ENCODE data around the gene DGKD. TPM values are rescaled to one million over a fixed set of nuclear protein-coding genes. Genes with fewer than 3 reads are reported as not detected.

DGKD gene
- total RNA-seq, 1 experiment from 2014 or later, result 105 TPM

DNA sequence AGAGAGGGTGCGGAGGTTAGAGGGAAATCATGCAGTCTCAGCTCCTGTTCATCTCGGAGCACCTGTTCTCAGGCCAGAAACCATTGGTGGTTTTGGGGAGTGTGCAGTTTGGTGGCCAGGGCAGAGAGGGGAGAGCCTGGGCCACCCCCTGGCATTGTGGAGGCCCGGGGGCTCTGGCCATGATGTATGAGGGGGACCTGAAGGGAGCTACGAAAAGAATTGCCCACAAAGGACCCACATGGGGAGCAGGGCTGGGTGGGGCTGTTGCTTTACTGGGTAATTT is 87.7 kb downstream of the DGKD start:
- Histone ChIP-seq H3K9me3 (no peaks in the 10 kb centered on the region), H3K36me3 (ENCODE audit: control insufficient read depth, insufficient read depth, low read length) (no peaks in the 10 kb centered on the region; the same call in 1 of the 2 replicates), H3K27me3 (replicated peaks; ENCODE audit: control insufficient read depth, insufficient read depth, low read length) (no peaks in the 10 kb centered on the region), H3K4me3 (ENCODE audit: low read depth, low read length) (no peak overlapping the region), H3K4me1 (no peaks in the 10 kb centered on the region)
- intact Hi-C loops (cut with micrococcal nuclease; ENCODE audit: unreplicated experiment), result loop anchor here (10.0 kb wide), 1 partner anchor 87 kb away; the partner anchor contains the start of gene DGKD
- Mint-ChIP-seq H3K27ac (ENCODE audit: unreplicated experiment) (no peak overlapping the region), H3K9me3 (ENCODE audit: unreplicated experiment) (no peaks in the 10 kb centered on the region), H3K4me1 (ENCODE audit: low read depth, unreplicated experiment) (no peaks in the 10 kb centered on the region), H3K4me3 (ENCODE audit: unreplicated experiment) (no peak overlapping the region), H3K36me3 (ENCODE audit: insufficient read depth, unreplicated experiment) (peaks cover 84% of the 10 kb centered on the region), H3K27me3 (ENCODE audit: insufficient read depth, unreplicated experiment) (no peaks in the 10 kb centered on the region)
- DNase-seq, result no peak
- TF ChIP-seq, protein P1, sequence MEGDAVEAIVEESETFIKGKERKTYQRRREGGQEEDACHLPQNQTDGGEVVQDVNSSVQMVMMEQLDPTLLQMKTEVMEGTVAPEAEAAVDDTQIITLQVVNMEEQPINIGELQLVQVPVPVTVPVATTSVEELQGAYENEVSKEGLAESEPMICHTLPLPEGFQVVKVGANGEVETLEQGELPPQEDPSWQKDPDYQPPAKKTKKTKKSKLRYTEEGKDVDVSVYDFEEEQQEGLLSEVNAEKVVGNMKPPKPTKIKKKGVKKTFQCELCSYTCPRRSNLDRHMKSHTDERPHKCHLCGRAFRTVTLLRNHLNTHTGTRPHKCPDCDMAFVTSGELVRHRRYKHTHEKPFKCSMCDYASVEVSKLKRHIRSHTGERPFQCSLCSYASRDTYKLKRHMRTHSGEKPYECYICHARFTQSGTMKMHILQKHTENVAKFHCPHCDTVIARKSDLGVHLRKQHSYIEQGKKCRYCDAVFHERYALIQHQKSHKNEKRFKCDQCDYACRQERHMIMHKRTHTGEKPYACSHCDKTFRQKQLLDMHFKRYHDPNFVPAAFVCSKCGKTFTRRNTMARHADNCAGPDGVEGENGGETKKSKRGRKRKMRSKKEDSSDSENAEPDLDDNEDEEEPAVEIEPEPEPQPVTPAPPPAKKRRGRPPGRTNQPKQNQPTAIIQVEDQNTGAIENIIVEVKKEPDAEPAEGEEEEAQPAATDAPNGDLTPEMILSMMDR (IDR thresholded peaks at IDR 0.05; ENCODE audit: insufficient read depth in 1 of 2, low read depth in 1 of 2, low read length in 1 of 2, severe bottlenecking in 1 of 2, unreplicated experiment in 1 of 2), result no peak
- CTCF ChIA-PET, result no interaction called here
- POLR2A ChIA-PET, result no interaction called here
- BruUV-seq (replicated peaks), result no TSS peak

GRCh38 chr2:233443511-233444183 is 89.4 kb downstream of the DGKD start:
- BruUV-seq (replicated peaks), result no TSS peak
- H3K27me3 Mint-ChIP-seq (ENCODE audit: insufficient read depth, unreplicated experiment), result no peaks in the 10 kb centered on the region
- no peak overlapping the region for H3K4me3 Mint-ChIP-seq (ENCODE audit: unreplicated experiment)
- peaks cover 7% of the 10 kb centered on the region for H3K4me1 Mint-ChIP-seq (ENCODE audit: low read depth, unreplicated experiment)
- POLR2A ChIA-PET, result no interaction called here
- peak; percentile 60 to 62 for DNase-seq
- Histone ChIP-seq H3K36me3 (ENCODE audit: control insufficient read depth, insufficient read depth, low read length) (peaks cover 5% of the 10 kb centered on the region), H3K27me3 (replicated peaks; ENCODE audit: control insufficient read depth, insufficient read depth, low read length) (no peaks in the 10 kb centered on the region), H3K4me3 (ENCODE audit: low read depth, low read length) (no peak overlapping the region), H3K9me3 (no peaks in the 10 kb centered on the region), H3K4me1 (peaks cover 8% of the 10 kb centered on the region)
- CTCF ChIA-PET, result interaction anchor here (0.7 to 1.2 kb wide), 4 partner anchors 39 to 389 kb away, joined by 3 to 7 read pairs (median 4); no protein-coding TSS in a partner anchor
- H3K27ac Mint-ChIP-seq (ENCODE audit: unreplicated experiment), result peak overlapping the region; percentile 65
- peaks cover 89% of the 10 kb centered on the region for H3K36me3 Mint-ChIP-seq (ENCODE audit: insufficient read depth, unreplicated experiment)
- H3K9me3 Mint-ChIP-seq (ENCODE audit: unreplicated experiment), result no peaks in the 10 kb centered on the region
- TF ChIP-seq, protein P1 (IDR thresholded peaks at IDR 0.05; ENCODE audit: insufficient read depth in 1 of 2, low read depth in 1 of 2, low read length in 1 of 2, severe bottlenecking in 1 of 2, unreplicated experiment in 1 of 2), result peak; percentile 43 to 63
- intact Hi-C loops (cut with micrococcal nuclease; ENCODE audit: unreplicated experiment), result loop anchor here (1.0 to 10.0 kb wide), 2 partner anchors 39 to 89 kb away; partner anchors contain the start of gene DGKD

DNA sequence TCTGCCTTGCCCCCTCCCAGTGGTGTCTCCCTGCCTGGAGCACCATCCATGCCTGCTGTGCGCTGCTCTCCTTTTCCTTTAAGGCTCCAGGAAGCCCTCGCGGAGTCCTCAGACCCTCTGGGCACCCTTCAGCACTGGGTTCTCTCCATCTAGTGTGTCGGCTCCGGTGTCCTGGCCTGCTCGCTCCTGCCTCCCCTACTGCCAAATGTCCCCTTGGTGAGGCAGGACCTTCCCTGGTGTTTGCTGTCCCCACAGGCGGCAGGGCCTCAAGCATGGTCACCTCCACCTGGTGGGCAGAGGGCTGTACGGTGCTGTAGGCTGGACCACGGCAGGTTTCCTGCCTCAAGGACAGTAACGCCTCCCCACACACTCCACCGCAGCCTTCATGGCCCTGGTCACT is 90.2 kb downstream of the DGKD start:
- CTCF ChIA-PET, result interaction anchor here (0.6 kb wide), 1 partner anchor 74 kb away, joined by 4 read pairs; no protein-coding TSS in a partner anchor
- peaks cover 7% of the 10 kb centered on the region for H3K4me1 Mint-ChIP-seq (ENCODE audit: low read depth, unreplicated experiment)

More for the DNA sequence above, 90.2 kb downstream of the DGKD start:
- no peak overlapping the region for H3K4me3 ChIP-seq (ENCODE audit: low read depth, low read length)
- DNase-seq, result peak in 1 of 2 experiments; percentile 12
- peaks cover 89% of the 10 kb centered on the region for H3K36me3 Mint-ChIP-seq (ENCODE audit: insufficient read depth, unreplicated experiment)
- H3K9me3 ChIP-seq, result no peaks in the 10 kb centered on the region
- H3K9me3 Mint-ChIP-seq (ENCODE audit: unreplicated experiment), result no peaks in the 10 kb centered on the region
- peaks cover 12% of the 10 kb centered on the region for H3K4me1 ChIP-seq
- no peaks in the 10 kb centered on the region for H3K27me3 Mint-ChIP-seq (ENCODE audit: insufficient read depth, unreplicated experiment)
- intact Hi-C loops (cut with micrococcal nuclease; ENCODE audit: unreplicated experiment), result loop anchor here (10.0 kb wide), 1 partner anchor 90 kb away; the partner anchor contains the start of gene DGKD
- TF ChIP-seq, protein P1 (IDR thresholded peaks at IDR 0.05; ENCODE audit: insufficient read depth in 1 of 2, low read depth in 1 of 2, low read length in 1 of 2, severe bottlenecking in 1 of 2, unreplicated experiment in 1 of 2), result no peak
- no peaks in the 10 kb centered on the region for H3K27me3 ChIP-seq (replicated peaks; ENCODE audit: control insufficient read depth, insufficient read depth, low read length)
- peaks cover 9% of the 10 kb centered on the region for H3K36me3 ChIP-seq (ENCODE audit: control insufficient read depth, insufficient read depth, low read length)
- H3K27ac Mint-ChIP-seq (ENCODE audit: unreplicated experiment), result peak overlapping the region; percentile 65
- BruUV-seq (replicated peaks), result no TSS peak
- H3K4me3 Mint-ChIP-seq (ENCODE audit: unreplicated experiment), result no peak overlapping the region
- POLR2A ChIA-PET, result no interaction called here

All from Caco-2 (cell line).